Epithelial cell of proximal tubule (primary cell): ENCODE results near the gene AATK. TPM values are rescaled to one million over a fixed set of nuclear protein-coding genes. Genes with fewer than 3 reads are reported as not detected.

Experiments
- DNase-seq: peaks from one replicate; pipeline ENCODE4 v3.0.0-alpha.2; 2011; ENCODE audit warnings: low read depth
- H3K4me3 ChIP-seq: 2 replicates; pipeline ENCODE4 v1.5.1; 2011; ENCODE audit warnings: low read depth, mild to moderate bottlenecking, low read length
- total RNA-seq: library from RNA; depleted of rRNA; stranded (reverse); fragments of >200 nt; gene quantifications from 2 replicates; pipeline ENCODE4 v1.2.3, GENCODE V29; 2015
- TF ChIP-seq, protein P1 (sequence below): conservative IDR thresholded peaks from 2 replicates; pipeline ENCODE4 v1.5.1; 2012; ENCODE audit warnings: low read depth, mild to moderate bottlenecking, low read length

The AATK gene
- total RNA-seq, 1 donor from 2014 or later: 0.52 TPM

DNA sequence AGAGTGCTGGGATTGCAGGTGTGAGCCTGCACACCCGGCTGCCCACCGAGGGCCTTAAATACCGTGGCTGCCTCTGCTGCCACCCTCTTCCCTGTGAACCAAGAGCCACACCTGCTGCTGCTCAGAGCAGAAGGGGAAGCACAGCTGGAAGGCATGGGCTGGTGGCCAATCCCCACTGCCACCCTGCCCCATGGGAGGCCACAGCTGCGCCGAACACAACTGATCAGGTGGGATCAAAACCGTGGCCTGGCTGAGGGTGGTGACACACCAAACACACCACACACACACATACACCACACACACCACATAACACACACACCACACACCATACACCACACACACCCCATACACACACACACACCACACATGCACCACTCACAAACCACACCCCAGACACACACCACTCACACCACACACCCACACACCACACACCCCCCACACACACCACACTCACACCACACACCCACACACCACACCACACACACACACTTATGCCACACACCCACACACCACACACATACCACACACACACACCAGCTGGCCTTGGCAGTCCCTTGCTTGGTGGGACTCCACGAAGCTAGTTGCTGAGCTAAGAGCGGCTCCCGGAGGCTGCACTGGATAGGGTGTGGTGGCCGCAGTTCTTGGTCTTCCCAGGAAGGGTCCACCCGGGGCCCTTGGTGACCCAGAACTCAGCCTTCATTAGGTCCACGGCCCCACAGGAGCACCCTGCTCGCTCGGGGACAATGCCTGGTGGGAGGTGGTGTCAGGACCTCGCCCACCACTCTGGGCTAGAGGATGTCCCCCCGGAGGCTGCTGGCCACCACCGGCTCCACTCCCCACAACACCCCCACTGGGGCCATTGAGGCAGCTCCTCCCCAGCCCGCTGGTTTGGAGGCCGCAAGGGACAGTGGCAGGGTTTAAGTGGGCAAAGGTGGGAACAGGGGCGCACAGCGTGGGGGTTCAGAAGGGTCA is 41.9 kb upstream of the AATK start:
- no peak for DNase-seq
- TF ChIP-seq, protein P1, sequence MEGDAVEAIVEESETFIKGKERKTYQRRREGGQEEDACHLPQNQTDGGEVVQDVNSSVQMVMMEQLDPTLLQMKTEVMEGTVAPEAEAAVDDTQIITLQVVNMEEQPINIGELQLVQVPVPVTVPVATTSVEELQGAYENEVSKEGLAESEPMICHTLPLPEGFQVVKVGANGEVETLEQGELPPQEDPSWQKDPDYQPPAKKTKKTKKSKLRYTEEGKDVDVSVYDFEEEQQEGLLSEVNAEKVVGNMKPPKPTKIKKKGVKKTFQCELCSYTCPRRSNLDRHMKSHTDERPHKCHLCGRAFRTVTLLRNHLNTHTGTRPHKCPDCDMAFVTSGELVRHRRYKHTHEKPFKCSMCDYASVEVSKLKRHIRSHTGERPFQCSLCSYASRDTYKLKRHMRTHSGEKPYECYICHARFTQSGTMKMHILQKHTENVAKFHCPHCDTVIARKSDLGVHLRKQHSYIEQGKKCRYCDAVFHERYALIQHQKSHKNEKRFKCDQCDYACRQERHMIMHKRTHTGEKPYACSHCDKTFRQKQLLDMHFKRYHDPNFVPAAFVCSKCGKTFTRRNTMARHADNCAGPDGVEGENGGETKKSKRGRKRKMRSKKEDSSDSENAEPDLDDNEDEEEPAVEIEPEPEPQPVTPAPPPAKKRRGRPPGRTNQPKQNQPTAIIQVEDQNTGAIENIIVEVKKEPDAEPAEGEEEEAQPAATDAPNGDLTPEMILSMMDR: no peak
- H3K4me3 ChIP-seq: no peak overlapping the region

DNA sequence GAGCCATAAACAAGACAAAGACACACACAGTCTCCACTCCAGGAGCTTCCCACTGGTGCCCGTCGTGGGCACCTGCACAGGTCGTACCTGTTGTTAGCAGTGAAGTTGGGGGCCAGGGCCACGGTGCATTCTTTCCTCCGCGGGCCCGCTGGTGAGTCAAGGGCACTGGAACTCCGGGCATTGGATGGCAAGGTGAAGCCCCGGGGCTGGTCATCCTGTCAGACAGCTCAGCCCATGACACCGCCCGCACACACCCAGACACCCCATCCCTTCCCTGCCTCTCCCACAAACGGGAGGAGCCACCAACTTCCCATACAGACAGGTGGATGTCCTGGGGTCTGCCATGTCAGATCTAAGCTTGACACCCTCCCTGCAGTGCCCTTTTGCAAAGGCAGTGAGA is 40.6 kb upstream of the AATK start:
- TF ChIP-seq, protein P1: no peak
- H3K4me3 ChIP-seq: no peak overlapping the region
- no peak for DNase-seq

DNA sequence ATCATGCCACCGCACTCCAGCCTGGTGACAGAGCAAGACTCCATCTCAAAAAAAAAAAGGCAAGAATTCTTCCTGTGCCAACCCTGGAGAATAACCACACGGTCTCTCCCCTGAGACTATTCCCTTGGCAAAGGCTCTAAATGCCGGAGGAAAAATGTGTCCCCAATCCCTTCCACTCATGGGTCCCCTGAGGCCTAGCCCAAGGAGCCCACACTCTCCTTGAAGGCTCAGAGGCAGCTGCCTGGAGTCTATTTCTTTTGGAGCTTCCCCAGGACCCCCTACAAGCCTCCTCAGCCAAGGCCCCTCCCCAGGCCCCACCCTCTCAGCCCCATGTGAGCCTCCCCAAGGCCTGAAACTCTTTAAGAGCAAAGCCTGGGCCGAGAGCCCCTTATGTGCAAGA is 40.1 kb upstream of the AATK start:
- no peak for DNase-seq
- H3K4me3 ChIP-seq: no peak overlapping the region
- TF ChIP-seq, protein P1: no peak

DNA sequence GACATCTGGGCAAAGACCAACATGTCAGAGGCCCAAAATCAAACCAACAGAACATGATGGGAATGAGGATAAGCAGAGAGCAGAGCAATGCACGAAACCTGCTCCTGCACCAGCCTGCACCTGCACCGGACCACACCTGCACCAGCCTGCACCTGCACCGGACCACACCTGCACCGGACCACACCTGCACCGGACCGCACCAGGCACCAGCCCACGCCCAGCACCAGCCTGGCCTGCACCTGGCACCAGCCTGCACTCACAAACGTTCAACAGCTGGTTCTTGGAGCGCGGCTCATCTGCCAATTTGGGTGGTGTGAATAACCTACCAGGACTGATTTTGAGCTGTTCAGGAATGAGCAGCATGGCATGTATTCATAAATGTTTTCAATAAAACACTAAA is 38.6 kb upstream of the AATK start:
- TF ChIP-seq, protein P1: no peak
- DNase-seq: no peak
- no peak overlapping the region for H3K4me3 ChIP-seq

DNA sequence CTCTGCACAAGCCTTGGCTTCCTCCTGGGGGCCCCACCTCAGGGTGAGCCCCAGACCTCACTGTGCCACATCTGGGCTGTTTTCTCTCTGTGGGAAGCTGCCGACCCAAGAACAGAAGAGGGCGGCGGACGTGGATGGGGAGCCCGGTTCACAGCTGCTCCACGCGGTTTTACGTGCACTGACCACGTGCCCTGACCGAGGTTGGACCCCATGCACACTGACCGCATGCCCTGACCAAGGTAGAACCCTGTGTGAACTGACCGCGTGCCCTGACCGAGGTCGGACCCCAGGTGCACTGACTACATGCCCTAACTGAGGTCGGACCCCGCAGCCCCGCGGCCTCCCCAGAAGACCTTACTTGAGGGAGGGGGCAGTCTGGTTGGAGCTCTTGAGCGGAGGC is 37.1 kb upstream of the AATK start:
- H3K4me3 ChIP-seq: no peak overlapping the region
- DNase-seq: no peak
- TF ChIP-seq, protein P1: no peak

DNA sequence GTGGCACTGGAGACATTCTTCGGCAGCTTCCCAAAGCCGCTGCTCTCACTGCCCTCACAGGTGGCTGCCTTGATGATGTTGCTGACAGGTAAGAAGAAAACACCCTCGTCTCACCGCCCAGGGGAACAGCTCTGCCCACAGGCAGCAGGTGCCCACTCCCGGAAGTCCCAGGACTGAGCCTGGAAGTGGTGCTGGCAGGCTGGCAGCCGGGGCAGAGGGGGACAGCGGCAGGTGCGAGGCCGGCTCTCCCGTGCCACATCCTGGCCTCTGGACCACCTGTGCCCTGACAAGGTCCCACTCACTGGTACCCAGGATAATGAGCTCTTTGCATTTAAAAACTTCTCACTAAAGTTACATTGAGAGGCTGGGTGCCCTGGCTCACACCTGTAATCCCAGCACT is 36.3 kb upstream of the AATK start:
- H3K4me3 ChIP-seq: no peak overlapping the region
- TF ChIP-seq, protein P1: no peak
- no peak for DNase-seq
